ENCODE measurements around the gene POLR2E.
A peak's percentile ranks its signal among the peaks of the same experiment; 100 is the strongest.

POLR2E gene

DNA sequence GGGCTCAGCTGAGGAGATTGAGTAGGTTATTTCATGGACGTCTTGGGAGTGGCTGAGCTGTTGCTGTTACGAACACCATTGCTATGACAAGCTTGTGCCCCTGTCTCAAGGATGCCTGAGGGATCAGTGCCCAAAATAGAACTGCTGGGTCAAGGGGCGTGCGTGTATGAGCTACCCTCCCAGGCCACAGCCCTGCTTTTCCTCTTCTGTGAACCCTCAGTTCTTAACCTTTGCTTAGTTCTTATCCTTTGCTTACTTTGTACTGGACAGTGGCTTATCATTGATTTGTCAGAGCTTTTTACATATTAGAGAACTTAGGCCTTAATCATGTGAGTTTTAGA, 19.2 kb downstream of the POLR2E start:
- DNase-seq, result no peak

DNA sequence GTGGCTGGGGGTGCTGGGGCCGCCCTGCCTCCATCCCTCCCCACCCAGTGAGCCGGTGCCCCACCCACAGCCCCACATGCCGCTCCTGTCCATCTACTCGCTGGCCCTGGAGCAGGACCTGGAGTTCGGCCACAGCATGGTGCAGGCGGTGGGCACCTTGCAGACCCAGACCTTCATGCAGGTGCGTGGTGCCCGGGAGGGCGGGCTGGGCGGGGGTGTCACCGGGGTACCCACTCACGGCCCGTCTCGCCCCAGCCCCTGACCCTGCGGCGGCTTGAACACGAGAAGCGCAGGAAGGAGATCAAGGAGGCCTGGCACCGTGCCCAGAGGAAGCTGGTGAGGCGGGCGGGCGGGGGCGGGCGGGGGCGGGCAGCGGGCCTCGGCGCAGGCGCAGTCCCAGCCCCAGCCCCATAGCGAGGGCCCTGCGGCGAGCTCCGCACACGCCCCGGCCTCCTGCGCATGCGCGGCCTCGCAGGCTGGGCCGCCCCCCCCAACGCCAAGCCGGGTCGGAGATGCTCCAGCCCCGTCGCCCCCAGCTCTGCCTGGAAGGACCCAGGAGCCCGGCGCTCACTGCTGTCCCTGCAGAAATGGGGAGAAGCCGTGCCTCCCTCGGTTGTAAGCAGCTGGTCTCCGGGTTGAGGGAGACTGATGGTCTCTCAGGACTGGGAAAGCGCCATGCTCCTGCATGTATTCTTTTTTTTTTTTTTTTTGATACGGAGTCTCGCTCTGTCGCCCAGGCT, 20.5 kb downstream of the POLR2E start:
- DNase-seq, result peak; percentile 83 to 92

DNA sequence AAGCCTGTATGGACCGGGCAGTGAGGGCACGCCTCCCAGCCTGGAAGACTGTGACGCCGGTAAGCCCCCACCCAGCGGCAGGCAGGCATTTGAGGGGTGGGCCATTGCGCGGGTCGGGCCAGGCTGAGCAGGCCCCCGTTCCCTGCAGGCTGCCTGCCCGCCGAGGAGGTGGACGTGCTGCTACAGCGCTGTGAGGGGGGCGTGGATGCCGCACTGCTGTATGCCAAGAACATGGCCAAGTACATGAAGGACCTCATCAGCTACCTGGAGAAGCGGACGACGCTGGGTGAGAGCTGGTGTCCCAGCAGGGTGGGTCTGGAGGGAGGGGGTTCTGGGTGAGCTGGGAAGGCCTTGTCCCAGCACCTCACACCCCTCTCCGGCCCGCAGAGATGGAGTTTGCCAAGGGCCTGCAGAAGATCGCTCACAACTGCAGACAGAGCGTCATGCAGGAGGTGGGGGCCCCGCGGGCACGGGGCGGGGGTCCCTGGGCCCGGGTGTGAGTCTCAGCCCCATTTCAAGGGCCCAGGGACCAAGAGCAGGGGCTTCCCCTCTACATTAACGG, 21.1 kb downstream of the POLR2E start:
- DNase-seq, result no peak

DNA sequence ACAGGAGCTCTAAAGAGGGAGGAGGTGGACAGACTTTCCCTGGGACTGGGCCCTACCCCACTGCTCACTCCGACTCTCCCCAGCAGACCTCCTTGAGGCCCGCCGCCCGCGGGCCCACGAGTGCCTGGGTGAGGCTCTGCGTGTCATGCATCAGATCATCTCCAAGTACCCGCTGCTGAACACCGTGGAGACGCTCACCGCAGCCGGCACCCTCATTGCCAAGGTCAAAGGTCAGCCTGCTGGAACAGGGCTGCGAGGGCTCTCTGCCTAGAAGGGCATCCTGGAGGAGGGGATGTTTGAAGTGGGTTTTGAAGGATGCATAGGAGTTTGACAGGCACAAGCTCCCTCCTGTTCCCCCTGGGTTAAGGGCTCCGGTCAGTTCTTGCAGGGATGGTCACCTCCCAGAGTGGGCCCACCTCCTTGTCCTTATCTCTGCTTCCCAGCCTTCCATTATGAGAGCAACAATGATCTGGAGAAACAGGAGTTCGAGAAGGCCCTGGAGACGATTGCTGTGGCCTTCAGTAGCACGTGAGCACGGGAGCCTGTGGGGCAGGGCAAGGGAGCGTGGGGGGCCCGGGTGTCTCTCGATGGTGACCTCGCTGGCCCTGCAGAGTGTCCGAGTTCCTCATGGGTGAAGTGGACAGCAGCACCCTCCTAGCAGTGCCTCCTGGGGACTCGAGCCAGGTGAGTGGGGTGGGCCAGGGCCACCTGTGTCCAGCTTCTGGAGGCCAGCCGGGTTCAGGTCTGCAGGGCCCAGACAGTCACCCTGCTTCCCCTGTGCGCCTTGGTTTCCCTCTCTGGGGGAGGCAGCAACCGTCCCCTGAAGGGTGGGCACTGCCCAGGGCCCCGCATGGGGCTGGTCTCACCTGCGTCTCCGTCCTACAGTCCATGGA, 21.9 kb downstream of the POLR2E start:
- no peak for DNase-seq

DNA sequence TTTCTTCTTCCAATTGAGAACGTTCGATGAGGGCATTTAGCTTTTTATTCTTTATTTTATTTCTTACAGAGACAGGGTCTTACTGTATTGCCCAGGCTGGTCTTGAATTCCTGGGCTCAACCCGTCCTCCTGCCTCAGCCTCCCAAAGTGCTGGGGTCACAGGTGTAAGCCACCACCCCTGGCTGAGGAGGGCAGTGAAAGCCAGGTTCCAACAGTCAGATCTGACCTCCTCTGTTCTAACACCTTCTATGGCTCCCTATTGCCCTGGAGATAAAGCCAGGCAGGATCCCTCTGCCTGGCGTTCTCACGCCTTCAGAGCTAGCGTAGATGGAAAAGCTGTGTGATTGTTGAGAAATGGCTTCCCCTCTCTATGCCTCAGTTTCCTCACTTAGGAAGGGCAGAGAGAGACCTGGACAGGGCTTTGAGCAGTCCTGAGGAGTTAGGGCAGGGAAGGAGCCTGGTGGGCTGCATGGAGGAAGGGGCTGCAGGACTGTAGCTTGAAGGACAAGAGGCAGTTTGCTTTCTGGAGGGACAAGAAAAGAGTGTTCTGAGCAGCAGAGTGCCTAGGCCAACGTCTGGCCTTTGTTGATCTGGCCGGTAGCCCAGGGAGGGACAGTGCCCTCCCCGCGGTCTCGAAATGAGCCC, 22.7 kb downstream of the POLR2E start:
- DNase-seq, result no peak

DNA sequence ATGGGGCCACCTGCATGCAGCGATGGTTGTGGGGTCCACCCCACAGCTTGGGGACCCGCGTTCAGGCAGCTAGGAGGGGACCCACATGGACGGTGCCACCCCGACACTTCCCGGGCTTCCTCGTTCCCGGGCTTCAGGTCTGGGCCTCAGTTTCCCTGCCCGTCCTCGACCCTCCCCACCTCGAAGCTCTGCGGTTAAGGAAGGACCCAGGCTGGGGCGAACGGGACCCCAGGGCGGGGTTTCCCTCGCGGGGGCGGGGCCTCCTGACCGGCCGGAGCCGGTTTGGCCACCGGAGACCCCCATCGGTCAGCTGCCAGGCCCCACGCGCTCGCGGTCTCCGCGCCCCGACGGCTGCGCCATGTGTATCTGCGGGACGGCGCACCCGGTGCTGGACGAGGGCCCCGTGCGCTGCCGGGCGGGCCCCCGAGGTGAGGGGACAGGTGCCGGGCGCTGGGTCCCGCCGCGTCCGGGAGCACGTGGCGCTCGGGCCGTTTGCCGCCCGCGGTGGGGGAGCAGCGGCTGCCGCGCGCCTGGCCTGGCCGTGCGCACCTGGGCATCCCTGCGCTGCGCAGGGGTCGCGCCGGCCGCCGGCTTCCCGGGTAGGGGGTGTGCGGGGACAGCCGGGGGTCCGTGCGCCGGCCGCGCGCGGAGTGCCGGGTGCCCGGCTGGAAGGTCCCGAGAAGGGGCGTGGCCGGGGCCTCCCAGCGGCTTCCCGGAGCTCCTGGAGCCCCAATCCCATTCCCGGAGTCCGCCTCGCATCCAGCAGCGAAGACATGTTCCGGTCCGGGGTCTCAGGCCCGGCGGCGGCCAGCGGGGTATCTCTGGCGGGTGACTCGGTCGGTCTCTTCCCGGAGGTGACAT, 24.0 kb downstream of the POLR2E start:
- DNase-seq, result no peak

DNA sequence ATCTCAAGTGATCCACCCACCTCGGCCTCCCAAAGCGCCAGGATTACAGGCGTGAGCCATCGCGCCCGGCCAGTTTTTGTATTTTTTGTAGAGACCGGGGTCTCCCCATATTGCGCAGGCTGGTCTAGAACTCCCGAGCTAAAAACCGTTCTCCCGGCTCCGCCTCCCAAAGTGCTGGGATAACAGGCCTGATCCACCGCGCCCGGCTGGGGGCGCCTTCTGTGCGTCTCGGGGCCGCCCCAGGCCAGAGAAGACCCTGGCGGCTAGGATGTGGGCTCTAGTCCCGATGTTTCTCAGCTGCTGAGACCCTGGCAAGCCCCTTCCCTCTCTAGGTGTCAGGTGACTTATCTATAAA, 24.6 kb downstream of the POLR2E start:
- DNase-seq, result no peak

DNA sequence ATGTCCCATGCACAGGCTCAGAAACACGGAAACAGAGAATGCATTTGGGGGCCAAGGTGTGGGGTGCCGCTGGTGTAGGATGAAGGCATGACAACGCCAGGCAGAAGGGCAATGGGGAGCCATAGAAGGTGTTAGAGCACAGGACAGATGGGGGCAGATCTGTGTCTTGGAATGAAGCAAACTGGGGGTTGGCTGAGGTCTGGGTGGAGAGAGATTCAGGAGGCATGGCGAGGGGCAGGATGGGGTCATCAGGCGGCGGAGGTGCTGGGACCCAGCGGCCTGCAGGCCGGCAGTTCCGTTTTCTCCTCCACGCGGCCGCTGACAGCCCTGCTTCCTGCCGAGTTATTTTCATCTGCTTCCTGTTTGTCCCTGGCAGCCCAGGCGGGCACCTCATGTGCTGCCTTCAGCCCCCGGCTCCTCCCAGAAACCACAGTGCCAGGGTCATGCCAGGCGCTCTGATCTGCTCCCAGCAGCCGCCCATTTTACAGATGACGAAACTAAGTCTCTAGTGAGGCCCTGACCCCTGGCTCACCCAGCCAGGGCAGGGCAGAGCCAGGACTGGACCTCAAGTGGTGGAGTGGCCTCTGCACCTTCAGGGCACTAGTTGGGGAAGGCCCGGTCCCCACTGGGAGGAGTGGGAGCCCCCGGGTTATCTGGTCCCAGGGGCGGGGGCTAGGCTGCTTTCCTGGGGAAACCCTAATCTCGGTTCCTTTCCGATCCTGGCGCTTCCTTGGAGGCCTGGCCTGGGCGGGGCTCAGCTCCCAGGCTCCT, 26.0 kb downstream of the POLR2E start:
- no peak for DNase-seq

DNA sequence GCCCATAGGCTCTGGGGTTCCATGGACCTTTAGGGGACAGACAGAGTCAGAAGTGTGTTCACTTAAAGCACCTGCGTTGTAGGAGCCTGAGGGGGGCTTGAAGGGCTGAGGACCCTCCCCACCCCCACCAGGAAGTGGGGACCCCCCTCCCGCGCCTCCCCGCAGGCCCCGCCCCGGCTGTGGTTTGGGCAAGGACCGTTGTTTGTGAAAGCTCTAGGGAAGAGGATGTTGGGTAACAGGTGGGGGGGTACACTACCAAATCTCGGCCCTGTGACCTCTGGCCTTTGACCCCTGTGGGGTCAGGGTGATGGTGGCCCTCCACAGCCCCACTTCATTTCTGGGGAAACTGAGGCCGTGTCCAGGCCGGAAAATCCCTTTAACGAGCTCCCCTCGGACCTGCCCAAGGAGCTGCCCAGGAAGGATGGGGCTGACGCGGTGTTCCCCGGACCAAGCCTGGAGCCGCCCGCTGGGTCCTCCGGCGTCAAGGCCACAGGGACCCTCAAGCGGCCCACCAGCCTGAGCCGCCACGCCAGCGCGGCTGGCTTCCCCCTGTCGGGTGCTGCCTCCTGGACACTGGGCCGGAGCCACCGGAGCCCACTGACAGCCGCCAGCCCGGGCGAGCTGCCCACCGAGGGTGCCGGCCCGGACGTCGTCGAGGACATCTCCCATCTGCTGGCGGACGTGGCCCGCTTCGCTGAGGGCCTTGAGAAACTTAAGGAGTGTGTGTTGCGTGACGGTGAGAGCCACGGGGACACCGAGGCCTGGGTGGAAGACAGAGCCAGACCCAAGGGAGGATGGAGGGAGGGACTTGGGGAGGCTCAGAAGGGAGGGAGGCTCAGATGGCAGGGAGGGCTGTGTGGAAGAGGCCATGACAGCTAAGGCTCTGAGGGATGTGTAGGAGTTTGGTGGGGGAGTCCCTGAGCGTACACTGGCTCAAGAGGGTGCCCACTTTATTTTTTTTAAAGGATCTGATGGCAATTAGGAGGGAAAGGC, 26.9 kb downstream of the POLR2E start:
- no peak for DNase-seq

DNA sequence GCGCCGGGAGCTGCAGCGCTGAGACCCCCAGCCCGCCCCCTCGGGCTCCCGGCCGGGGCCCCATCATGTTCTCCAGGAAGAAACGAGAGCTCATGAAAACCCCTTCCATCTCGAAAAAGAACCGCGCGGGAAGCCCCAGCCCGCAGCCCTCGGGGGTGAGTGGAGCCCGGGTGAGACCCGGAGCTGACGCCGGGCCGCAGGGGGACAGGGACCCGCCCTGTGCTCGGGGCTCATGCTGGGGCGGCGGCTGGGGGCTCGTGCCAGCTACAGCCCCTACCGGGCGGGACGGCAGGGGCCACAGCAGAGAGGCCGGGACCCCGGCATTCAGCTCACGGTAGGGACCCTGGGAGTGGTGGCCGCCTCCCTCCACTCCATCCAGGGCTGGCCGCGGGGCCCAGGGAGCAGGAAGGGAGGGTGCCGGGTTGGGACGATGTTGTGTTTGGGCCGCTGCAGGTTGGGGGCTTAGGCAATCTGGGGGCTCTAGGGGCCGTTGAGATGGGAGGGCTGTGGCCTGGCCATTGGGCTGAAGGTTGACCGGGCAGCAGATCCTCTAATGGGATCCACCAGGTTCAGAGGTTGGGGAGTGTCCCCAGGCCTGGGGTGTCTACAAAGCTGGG, 27.7 kb downstream of the POLR2E start:
- DNase-seq, result no peak

DNA sequence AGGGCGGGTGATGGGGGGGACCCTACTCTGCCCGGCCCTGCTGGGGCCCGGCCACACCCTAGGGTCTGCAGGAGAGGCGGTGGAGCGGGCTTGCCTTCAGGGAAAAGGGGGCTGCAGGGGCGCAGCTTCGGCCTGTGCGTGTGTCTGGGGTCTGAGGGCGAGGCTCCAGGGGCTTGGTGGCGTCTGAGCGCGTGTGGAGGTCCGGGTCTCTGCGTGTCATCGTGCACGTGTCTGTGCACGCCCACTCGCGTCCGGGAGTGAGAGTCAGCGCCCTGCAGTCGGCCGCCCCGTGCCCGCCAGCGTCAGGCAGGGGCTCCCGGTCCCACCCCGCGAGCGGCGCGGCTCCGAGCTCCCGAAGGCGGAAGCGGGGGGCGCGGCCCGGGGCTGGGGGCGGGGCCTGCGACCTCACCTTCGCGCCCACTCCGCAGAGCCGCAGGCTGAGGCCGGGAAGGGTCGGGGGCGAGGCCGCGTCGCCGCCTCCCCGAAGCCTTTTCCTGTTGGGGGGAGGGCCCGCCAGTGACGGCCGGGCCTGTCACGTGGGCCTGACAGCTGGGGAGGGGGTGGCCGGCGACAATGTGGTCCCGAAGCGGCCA, 28.3 kb downstream of the POLR2E start, which contains the start of gene ARHGAP45:
ARHGAP45 (plus strand) TSS at position 420 of the 593 bp plus-strand sequence. CDS start 239 bp downstream, outside the sequence.
- DNase-seq, result no peak

DNA sequence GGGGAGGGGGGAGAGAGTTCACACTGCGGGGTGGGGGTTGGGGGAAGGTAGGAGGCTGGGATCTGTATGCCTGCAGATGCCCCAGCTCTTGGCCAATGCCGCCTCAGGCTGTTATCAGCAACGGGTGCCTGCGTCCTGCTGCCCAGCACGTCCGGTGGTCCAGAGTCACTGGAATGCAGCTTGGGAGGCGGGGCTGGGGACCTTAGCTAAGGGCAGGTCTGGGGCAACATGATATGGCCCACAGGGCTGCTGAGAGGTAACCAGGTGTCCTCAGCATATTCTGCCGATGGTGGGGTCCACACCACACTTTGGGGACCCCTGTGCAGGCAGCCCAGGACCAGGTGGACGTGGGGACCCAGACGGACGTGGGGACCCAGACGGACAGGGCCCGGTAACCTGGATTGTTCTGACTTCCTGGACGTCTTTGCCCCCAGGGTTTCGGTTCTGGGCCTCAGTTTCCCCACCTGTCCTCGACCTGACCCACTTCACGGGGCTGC, 28.9 kb downstream of the POLR2E start:
- no peak for DNase-seq

DNA sequence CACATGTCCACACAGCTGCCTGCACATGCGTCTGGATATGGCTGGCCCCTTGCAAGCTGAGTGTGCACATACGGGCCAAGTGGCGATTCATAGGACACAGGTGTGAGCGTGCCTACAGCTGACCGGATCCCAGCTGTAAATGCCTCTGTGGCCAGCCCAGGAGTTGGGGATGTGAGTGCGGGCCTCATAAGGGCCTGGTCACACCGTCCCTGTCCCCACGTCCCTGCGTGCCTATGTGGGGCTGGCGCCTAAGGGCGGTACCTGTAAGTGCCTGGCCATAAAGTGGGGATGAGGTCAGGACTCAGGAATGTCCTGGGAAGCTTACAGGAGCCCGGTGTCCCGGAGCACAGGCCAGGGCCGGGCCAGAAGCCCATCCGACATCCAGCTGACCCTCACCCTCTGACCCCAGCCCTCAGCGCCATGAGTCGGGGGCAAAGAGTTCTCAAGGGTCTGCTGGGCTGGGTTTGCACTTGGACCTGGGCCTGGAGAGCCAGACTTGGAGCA, 29.5 kb downstream of the POLR2E start:
- DNase-seq, result no peak

DNA sequence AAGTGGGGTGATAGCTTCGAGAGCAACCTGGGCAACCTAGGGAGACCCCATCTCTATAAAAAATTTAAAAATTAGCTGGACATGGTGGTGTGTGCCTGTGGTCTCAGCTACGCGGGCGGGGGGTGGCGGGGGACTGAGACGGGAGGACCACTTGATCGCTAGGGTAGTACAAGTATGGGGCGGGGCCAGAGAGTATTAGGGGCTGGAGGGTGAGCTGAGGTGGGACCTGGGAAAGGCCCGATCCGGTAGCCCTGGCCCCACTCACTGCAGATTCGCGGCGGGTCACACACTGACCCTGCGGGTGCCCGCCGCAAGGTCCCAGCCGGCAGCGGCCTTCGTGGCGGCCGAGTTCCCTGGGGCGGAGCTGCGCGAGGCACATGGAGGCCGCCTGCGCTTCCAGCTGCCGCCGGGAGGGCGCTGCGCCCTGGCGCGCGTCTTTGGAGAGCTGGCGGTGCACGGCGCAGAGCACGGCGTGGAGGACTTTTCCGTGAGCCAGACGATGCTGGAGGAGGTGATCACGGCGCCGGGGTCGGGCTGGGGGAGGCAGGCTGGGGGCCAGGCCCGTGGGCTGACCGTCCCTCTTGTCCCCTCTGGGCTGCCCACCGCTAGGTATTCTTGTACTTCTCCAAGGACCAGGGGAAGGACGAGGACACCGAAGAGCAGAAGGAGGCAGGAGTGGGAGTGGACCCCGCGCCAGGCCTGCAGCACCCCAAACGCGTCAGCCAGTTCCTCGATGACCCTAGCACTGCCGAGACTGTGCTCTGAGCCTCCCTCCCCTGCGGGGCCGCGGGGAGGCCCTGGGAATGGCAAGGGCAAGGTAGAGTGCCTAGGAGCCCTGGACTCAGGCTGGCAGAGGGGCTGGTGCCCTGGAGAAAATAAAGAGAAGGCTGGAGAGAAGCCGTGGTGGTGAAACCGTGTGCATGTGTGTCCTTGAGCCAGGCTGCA, 30.2 kb downstream of the POLR2E start:
- peak in 1 of 2 experiments; percentile 40 for DNase-seq

DNA sequence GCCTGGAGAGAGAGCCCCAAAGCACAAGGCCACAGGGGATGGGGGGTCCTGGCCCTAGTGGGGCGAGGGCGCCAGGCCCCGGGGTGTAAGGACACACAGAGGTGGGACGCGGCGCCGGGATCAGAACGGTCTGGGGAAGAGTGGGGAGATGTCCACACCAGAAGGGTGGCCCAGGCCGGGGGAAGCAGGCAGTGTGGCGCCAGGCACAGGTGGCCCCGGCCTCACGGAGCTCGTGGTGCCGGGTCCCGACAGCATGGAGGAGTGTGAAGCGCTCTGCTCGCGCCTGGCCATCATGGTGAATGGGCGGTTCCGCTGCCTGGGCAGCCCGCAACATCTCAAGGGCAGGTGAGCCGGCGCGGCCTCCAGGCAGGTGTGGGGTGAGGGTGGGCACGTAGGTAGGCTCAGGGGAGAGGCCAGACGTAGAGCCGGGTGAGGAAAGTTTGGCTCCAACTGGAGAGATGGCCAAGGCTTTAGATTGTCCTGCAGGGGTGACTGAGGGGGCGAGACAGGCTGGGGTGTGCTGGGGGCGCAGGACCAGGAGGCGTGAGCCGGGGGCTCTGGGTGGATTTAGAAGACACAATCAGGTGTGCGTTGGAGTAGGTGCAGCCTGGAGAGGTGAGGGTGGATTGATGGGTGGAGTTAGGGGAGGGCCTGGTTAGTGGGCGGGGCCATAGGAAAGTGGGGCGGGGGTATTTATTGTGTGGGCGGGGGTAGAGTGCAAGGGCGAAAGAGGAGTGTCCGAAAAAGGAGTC, 31.1 kb downstream of the POLR2E start:
- DNase-seq, result no peak

DNA sequence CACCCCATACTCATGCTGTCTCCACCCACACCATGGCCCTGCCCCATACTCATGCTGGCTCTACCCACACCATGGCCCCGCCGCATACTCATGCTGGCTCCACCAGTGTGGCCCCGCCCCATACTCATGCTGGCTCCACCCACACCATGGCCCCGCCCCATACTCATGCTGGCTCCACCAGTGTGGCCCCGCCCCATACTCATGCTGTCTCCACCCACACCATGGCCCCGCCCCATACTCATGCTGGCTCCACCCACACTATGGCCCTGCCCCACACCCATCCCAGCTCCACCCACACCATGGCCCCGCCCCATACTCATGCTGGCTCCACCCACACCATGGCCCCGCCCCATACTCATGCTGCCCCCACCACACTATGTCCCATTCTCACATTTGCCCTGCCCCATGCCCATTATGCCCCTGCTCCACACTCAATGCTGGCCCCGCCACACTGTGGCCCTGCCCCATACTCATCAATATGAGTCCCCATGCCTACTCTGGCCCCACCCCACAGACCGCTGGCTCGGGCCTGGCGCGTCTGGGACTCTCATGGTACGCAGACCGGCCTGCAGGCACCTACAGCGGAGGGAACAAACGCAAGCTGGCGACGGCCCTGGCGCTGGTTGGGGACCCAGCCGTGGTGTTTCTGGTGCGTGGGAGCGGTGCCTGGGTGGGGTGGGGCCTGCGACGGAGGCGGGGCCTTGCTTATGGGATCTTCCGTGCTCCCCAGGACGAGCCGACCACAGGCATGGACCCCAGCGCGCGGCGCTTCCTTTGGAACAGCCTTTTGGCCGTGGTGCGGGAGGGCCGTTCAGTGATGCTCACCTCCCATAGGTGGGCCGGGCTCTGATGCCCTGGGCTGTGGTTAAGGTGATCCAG, 31.9 kb downstream of the POLR2E start:
- no peak for DNase-seq

Measured in NCI-H2081 (cell line).